Measurements from ENCODE around the gene LIN28A.
A peak's percentile ranks its signal among the peaks of the same experiment; 100 is the strongest.

The LIN28A gene

DNA sequence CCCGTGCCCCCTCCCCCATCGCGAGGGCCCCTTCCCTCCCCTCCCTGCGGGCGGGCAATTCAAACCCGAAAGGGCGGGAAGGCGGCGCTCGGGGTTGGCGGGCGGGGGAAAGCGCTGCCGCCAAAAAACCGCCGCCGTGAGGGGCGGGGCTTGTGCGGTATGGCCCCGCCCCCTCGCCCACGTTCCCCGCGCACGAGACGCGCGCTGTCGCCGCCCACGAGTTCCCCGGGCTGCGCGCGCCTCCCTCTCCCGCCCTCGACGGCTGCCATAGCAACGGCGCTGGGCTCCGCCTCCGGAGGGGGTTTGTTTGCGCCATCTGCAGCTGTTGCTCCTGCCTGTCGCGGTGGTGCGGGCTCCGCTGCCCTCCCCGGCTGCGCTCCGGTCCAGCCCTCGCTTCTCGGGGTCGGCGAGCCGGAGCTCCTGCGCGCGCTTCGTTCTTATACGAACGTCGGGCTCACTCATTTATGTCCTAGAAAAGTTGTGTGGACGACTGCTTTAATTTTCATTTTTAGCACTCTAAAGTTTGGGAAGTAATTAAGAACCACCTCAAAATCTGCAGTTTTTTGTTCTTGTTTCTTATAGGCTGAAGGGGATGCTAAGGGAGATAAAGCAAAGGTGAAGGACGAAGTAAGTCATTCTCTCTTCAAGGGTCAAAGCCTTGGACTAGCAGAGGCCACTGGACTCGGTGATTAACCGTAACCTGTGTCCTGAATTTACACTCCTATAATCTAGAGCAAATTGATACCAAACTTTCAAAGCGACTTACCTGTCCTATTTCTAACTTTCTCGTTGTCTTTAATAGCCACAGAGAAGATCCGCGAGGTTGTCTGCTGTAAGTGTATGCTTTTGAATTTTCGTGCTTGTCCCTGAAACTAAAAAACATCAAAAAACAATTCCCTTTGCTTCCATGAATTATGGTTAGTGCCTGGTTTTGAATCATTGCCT is 62.6 kb downstream of the LIN28A start:
- peak; percentile 39 for DNase-seq (ENCODE audit: insufficient read length, low spot score)
- FAIRE-seq, result no peak
- TF ChIP-seq, protein P1, sequence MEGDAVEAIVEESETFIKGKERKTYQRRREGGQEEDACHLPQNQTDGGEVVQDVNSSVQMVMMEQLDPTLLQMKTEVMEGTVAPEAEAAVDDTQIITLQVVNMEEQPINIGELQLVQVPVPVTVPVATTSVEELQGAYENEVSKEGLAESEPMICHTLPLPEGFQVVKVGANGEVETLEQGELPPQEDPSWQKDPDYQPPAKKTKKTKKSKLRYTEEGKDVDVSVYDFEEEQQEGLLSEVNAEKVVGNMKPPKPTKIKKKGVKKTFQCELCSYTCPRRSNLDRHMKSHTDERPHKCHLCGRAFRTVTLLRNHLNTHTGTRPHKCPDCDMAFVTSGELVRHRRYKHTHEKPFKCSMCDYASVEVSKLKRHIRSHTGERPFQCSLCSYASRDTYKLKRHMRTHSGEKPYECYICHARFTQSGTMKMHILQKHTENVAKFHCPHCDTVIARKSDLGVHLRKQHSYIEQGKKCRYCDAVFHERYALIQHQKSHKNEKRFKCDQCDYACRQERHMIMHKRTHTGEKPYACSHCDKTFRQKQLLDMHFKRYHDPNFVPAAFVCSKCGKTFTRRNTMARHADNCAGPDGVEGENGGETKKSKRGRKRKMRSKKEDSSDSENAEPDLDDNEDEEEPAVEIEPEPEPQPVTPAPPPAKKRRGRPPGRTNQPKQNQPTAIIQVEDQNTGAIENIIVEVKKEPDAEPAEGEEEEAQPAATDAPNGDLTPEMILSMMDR (IDR thresholded peaks at IDR 0.05; ENCODE audit: insufficient read depth, missing control alignments), result no peak

DNA sequence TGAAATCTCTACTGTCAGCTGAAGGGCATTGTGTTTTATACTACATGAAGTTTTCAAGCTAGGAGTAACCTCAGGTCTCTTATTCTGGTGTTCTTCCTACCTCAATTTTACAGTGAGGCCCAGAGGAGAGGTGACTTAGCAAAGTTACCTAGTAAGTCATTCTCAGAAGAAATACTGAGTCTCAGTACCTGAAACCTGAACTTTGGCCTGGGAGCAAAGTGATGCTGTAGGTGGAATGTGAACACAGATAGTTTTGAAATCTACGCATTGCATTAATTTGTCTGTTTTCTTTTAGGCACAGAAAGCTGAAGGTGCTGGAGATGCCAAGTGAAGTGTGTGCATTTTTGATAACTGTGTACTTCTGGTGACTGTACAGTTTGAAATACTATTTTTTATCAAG is 64.2 kb downstream of the LIN28A start:
- TF ChIP-seq, protein P1 (IDR thresholded peaks at IDR 0.05; ENCODE audit: insufficient read depth, missing control alignments), result no peak
- FAIRE-seq, result no peak
- DNase-seq (ENCODE audit: insufficient read length, low spot score), result no peak

DNA sequence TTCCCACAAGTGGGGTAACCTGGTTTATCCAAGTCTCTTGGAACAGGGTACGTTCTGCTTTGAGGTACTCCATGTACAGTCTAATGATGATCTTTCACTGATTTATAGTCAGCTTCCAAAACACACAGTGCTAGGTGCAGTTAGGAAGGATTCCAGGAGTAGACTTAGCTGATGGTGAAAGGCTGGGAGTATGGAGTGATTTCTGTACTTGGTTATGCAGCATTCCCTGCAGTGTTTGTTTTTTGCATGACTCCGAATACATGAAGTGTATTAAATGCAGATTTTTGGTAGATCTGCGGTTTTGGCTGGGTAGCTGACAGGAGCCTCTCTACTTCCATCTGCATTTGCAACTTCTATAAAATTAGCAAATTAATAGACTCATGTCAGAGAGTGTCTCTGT is 65.4 kb downstream of the LIN28A start:
- no peak for DNase-seq (ENCODE audit: insufficient read length, low spot score)
- FAIRE-seq, result no peak
- TF ChIP-seq, protein P1 (IDR thresholded peaks at IDR 0.05; ENCODE audit: insufficient read depth, missing control alignments), result no peak

DNA sequence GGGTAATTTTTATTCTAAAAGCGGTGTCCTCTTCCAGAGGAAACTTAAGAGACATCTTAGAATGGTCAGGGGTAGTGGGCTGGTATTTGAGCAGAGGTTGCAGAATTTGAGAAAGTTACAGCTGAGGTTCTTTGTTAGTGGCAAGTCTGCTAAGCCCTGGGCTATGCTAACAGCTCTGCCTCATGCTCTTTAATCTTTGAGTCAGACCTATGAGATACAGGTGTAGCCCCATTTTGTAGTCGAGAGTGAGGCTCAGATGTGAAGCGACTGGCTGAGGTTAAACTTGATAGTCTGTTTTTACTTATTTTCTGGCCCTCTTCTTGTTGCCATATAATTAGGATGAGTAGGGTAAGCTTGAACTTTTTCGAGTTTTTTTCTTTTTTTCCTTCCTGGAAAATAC is 66.3 kb downstream of the LIN28A start:
- DNase-seq (ENCODE audit: insufficient read length, low spot score) (no peak), FAIRE-seq (no peak)
- TF ChIP-seq, protein P1 (IDR thresholded peaks at IDR 0.05; ENCODE audit: insufficient read depth, missing control alignments), result no peak

DNA sequence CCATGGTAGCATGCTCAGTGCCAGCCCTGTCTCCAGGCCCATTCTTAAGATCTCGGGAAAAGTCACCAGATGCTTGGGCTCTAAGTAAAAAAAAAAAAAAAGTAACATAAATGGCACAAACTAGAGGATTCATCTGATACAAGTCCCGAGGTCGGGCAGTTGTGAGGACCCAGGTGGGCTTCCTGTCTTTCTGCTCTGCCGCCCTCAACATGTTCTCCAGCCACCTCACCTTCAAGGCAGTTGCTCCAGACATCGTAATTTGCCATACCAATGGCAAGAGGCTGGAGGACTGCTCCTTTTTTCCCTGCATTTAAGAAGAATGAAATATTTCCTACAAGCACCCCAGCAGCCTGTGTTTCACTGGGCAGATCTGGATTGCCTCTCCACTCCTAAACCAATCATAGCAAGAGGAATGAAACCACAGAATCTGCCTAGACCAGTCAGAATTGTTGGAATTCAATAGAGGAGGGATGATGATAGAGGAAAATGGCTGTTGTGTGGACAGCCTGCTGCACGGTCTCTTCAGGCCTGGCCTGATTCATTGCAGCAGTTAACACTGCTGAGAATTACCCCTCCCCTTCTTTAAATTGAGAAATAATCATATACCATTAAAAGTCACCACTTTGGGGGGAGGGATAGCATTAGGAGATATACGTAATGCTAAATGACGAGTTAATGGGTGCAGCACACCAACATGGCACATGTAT is 67.0 kb downstream of the LIN28A start:
- FAIRE-seq (no peak), DNase-seq (ENCODE audit: insufficient read length, low spot score) (no peak)
- TF ChIP-seq, protein P1 (IDR thresholded peaks at IDR 0.05; ENCODE audit: insufficient read depth, missing control alignments), result no peak

DNA sequence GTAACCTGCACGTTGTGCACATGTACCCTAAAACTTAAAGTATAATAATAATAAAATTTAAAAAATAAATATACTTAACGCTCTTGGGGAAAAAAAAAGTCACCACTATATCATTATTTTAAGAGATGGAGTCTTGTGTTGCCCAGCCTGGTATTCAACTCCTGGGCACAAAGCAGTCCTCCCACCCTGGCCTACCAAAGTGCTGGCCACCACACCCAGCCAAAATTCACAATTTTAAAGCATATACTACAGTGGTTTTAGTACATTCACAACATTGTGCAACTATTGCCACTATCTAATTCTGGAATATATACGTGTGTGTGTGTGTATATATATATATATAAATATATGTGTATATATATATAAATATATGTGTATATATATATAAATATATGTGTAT is 67.5 kb downstream of the LIN28A start:
- FAIRE-seq (no peak), DNase-seq (ENCODE audit: insufficient read length, low spot score) (no peak)
- TF ChIP-seq, protein P1 (IDR thresholded peaks at IDR 0.05; ENCODE audit: insufficient read depth, missing control alignments), result no peak
